GM18526 (cell line): ENCODE results near the gene MYO16.

Experiments used
- POLR2A ChIP-seq: IDR thresholded peaks from 3 replicates; pipeline ENCODE4 v1.6.1; 2011; ENCODE audit not compliant: insufficient read length; ENCODE audit errors: extremely low read depth

The MYO16 gene

DNA sequence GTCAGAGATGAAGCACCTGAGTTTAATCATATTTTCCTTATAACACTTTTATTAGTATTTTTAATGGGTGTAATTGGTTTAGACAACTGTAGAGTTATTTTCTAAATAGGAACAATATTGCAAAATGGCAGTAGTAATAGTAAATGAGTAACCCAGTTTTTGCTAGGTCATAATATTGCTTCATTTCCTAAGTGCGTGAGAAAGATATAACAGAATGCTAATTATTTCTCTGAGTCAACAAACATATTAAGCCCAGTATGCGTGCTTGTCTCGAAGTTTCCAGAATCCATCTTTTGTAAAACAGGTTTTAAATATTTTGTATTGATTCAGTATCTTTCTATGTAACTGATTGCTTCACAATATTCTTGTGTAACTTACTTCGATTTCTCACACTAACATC is 315.3 kb downstream of the MYO16 start:
- TF ChIP-seq POLR2A = no peak

- no peak for TF ChIP-seq POLR2A
Observed at GRCh38 chr13:108947551-108948030, 318.2 kb downstream of the MYO16 start.

DNA sequence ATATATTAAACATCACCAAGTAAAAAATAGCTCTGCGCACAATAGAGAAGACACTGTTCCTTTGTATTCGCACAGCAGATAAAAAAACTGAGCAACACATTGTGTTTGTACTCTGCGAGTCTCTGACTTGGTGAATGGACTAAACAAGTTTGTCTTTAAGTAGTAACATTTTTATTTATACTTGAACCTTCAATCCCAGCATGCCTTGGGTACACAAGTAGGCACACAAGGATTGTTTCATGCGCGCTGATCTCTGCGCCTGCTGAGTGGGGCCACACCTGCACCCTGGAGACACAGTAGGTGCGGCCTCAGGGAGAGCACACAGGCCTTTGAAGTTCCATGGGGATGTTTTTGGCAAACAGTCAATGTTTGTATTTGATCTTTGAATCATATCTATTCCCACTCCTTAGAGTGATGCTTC is 318.9 kb downstream of the MYO16 start:
- TF ChIP-seq POLR2A = no peak

DNA sequence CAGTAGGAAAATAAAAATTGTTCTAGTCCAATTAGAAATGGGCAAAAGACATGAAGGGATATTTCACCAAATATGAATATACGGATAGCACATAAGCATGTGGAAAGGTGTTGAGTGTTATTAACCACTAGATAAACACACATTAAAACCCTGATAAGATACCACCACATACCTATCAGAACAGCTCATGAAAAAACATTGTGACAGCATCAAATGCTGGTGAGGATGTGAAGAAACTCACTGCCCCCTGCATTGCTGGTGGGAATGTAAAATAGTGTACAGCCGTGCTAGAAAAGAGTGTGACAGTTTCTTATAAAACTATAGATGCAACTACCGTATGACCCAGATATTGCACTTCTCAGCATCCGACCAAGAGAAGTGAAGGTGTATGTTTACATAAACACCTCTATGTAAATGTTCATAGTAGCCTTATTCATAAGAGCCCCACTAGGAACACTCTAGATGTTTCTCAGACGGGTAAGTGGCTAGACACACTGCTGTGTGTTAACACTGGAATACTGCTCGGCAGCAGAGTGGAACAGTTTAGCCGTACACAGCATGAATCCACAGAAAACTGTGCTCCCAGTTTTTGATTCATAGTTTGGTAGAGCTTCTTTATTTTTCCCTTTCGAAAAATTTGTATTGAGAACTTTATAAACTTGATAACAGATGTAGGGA is 321.1 kb downstream of the MYO16 start:
- no peak for TF ChIP-seq POLR2A

DNA sequence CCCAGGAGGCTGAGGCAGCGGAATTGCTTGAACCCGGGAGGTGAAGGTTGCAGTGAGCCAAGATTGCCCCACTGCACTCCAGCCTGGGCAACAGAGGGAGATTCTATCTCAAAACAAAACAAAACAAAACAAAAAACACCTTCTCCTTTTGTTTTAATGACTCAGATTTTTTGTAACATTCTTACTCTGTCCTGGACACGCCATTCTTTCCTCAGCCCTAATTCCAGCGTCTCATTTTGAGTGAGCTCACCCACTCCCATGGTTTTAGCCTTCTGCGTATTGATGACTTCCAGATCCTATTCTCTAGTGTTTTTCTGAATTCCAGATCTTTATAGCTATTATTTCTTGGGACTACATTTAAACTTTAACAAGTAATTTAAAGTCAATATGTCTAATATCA is 326.3 kb downstream of the MYO16 start:
- TF ChIP-seq POLR2A = no peak

- no peak for TF ChIP-seq POLR2A
Observed at GRCh38 chr13:108957369-108958012, 328.1 kb downstream of the MYO16 start.

DNA sequence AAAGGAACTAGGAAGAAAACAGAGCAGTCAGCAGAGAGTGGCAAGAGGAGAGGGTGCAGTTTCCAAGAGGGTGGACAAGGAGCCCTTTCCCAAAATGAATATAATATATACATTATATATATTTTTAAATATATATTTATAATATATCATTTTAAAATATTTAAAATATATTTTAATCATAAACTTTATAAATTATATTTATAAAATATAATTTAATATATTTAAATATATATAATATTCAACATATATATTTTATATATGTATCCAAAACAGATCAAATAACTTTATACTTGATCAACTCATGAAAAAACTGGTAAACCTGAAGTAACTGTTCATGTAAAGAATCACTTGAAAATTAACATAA is 328.6 kb downstream of the MYO16 start:
- TF ChIP-seq POLR2A = no peak

GRCh38 chr13:108959234-108959633 is 329.8 kb downstream of the MYO16 start:
- TF ChIP-seq POLR2A = no peak

DNA sequence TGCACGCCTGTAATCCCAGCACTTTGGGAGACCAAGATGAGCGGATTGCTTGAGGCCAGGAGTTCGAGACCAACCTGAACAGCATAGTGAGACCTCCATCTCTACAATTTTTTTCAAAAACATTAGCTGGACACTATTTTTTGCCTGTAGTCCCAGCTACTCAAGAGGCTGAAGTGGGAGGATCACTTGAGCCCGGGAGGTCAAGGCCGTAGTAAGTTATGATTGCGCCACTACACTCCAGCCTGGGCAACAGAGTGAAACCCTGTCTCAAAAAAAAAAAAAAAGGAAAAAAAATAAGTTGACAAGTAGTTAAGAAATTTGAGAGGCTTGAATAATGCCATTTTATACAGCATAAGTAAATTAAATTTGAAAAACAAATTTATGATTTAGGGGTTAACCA is 330.6 kb downstream of the MYO16 start:
- no peak for TF ChIP-seq POLR2A

- TF ChIP-seq POLR2A = no peak
Observed at GRCh38 chr13:108961542-108962125, 332.2 kb downstream of the MYO16 start.

- no peak for TF ChIP-seq POLR2A
Observed at GRCh38 chr13:108962654-108963053, 333.2 kb downstream of the MYO16 start.

GRCh38 chr13:108963276-108963810 is 333.9 kb downstream of the MYO16 start:
- no peak for TF ChIP-seq POLR2A

DNA sequence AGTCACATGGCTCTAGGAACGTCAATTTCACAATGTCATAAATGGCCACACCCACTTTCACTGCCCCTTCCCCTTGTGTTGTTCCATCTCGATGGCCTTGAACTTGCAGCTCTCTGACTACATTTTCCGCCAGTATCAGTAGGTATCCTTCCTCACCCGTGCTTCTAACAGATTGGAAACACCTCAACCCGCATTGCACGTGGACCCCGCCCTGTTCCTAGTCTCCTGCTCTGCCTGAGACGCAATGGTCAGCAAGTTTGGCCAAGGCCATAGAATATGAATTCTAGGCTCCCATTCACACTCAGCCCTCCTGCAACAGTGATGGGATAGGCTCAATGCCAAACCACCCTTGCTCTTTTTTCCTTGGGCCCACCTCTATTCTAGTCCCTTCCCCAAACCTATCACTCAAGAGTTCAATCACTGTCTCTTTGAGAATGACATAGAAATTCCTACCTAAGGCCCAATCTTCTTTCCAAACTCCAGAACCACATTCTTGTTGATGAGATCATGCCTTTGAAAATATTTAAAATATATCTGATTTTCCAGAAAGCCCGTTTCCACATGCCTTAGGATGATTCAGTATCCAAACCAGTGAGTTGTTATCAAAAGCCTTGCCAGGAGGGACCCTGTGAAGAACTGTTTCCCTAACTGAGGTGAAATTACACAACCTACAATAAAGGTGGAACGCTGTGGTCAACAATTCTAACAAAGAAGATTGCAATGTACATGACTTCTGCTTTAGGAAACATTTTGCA is 334.6 kb downstream of the MYO16 start:
- no peak for TF ChIP-seq POLR2A

- TF ChIP-seq POLR2A = no peak
Observed at GRCh38 chr13:108964606-108965005, 335.2 kb downstream of the MYO16 start.

DNA sequence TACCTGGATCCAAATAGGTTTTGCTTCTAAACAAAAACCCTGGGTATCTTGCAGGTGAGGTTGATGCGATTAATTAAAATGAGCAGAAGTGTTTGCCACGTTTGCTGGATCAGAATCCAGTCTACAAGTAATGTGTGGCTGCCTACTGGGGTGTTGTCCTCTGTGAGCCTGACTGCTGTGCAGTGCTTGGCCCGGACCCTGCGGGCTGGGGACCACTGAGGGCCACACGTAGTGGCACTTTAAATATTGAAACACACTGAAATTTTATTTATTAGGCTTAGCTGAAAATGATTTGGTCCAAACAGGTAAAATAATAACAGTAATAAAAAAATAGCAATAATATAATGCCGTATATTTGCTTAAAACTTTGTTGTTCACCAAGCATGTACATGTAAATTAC is 338.0 kb downstream of the MYO16 start:
- TF ChIP-seq POLR2A = no peak
